HCT116 (cell line): Measurements from ENCODE around the gene SNRNP200. TPM values are rescaled to one million over a fixed set of nuclear protein-coding genes. Genes with fewer than 3 reads are reported as not detected.

Experiments used
- ATAC-seq: fragments of 200-7000 bp; cut with Tn5 transposase; 2 replicates; pipeline ENCODE4 v1.9.1; 2020; ENCODE audit warnings: mild to moderate bottlenecking, moderate library complexity
- Bru-seq: library from RNA; stranded (reverse); fragments of 400-500 nt; gene quantifications from one replicate; lab custom pipeline; 2021; lab: Mats Ljungman, UMichigan
- BruChase-seq, 2 experiments: library from RNA; stranded (reverse); fragments of 400-500 nt; gene quantifications; one replicate each; lab custom pipeline; 2021; lab: Mats Ljungman, UMichigan
- BruUV-seq: library from RNA; stranded (reverse); fragments of 400-500 nt; replicated peaks from 2 replicates; lab custom pipeline; 2021; lab: Mats Ljungman, UMichigan
- CTCF ChIA-PET: fragments of 300-600 bp; sonication (Branson Sonifier 250); formaldehyde crosslinking; loops from one replicate; lab custom pipeline; 2021; ENCODE audit warnings: antibody characterized with exemption; lab: Charles Lee
- POLR2A ChIA-PET: fragments of 300-600, 350-600 bp; sonication (Branson Sonifier 250); formaldehyde crosslinking; loops from one replicate; lab custom pipeline; 2021; ENCODE audit warnings: antibody characterized with exemption; lab: Charles Lee
- RAD21 ChIA-PET, 2 experiments: fragments of 300-600 bp; sonication (Branson Sonifier 250); formaldehyde crosslinking; loops; one replicate each; lab custom pipeline; 2023; ENCODE audit warnings: low total read pairs in 2 of 2; ENCODE audit not compliant: uncharacterized antibody in 2 of 2, unreplicated experiment in 2 of 2, low non-redundant PET in 1 of 2; lab: Charles Lee
- DNase-seq: peaks from one replicate; pipeline ENCODE4 v3.0.0-alpha.2; 2010; ENCODE audit warnings: low read depth, low spot score
- H2AFZ ChIP-seq: fragments of 200-600 bp; shearing (Covaris generic), sonication (generic); 2 replicates; pipeline ENCODE4 v1.6.1; 2017; ENCODE audit warnings: low read depth, mixed run types, mixed read lengths, antibody characterized with exemption, low read length; ENCODE audit not compliant: poor library complexity, severe bottlenecking
- H3K27ac ChIP-seq: 2 replicates; pipeline ENCODE4 v1.5.1; 2012; ENCODE audit warnings: low read depth, low read length
- H3K27me3 ChIP-seq: fragments of 200-600 bp; sonication (generic); 2 replicates; pipeline ENCODE4 v1.6.1; 2016; ENCODE audit warnings: mixed run types, low read length, mixed read lengths; ENCODE audit not compliant: insufficient read depth
- H3K36me3 ChIP-seq, 2 experiments: fragments of 200-500 bp in 1 of 2; fragments of 200-600 bp in 1 of 2; sonication (Bioruptor generic) in 1 of 2; sonication (generic) in 1 of 2; 2 replicates each; pipeline versions ENCODE4 v1.5.1 to v1.6.1; 2014 to 2016; ENCODE audit warnings: low read length in 2 of 2, inconsistent platforms in 1 of 2, mixed read lengths in 1 of 2, mixed run types in 1 of 2; ENCODE audit not compliant: insufficient read depth in 2 of 2, control insufficient read depth in 1 of 2
- H3K4me1 ChIP-seq, 2 experiments: fragments of 200-600 bp in 1 of 2; sonication (generic) in 1 of 2; 2 replicates each; pipeline versions ENCODE4 v1.5.1 to v1.6.1; 2012 to 2017; ENCODE audit warnings: low read length in 2 of 2, inconsistent platforms in 1 of 2, mild to moderate bottlenecking in 1 of 2, mixed read lengths in 1 of 2, mixed run types in 1 of 2, moderate library complexity in 1 of 2; ENCODE audit not compliant: insufficient read depth in 2 of 2, control insufficient read depth in 1 of 2
- H3K4me2 ChIP-seq: fragments of 200-600 bp; sonication (generic); 2 replicates; pipeline ENCODE4 v1.6.1; 2017; ENCODE audit warnings: mixed run types, low read length, mixed read lengths
- H3K4me3 ChIP-seq, 2 experiments: fragments of 200-600 bp in 1 of 2; sonication (generic) in 1 of 2; replicated peaks in 1 of 2; 2 replicates each; pipeline ENCODE4 v1.5.1; 2011 to 2016; ENCODE audit warnings: low read length in 2 of 2, control low read depth in 1 of 2, low read depth in 1 of 2, mild to moderate bottlenecking in 1 of 2, mixed read lengths in 1 of 2, mixed run types in 1 of 2
- H3K79me2 ChIP-seq: fragments of 200-600 bp; sonication (generic); 2 replicates; pipeline ENCODE4 v1.6.1; 2017; ENCODE audit warnings: mild to moderate bottlenecking, mixed run types, low read length, moderate library complexity, mixed read lengths; ENCODE audit not compliant: insufficient read depth
- H3K9ac ChIP-seq: fragments of 200-600 bp; sonication (generic); 2 replicates; pipeline ENCODE4 v1.6.1; 2016; ENCODE audit warnings: low read length, mixed read lengths
- H3K9me2 ChIP-seq: fragments of 200-600 bp; sonication (generic), shearing (Covaris generic); 2 replicates; pipeline ENCODE4 v1.6.1; 2017; ENCODE audit warnings: mixed run types, mild to moderate bottlenecking, moderate library complexity; ENCODE audit not compliant: insufficient read depth
- H3K9me3 ChIP-seq, 2 experiments: fragments of 200-500 bp in 1 of 2; fragments of 200-600 bp in 1 of 2; sonication (Bioruptor generic) in 1 of 2; sonication (generic) in 1 of 2; 2 replicates each; pipeline ENCODE4 v1.6.1; 2014 to 2017; ENCODE audit warnings: low read length in 2 of 2, mixed read lengths in 2 of 2, inconsistent platforms in 1 of 2, low read depth in 1 of 2, mild to moderate bottlenecking in 1 of 2, mixed run types in 1 of 2, moderate library complexity in 1 of 2; ENCODE audit not compliant: control insufficient read depth in 1 of 2, insufficient read depth in 1 of 2
- H4K20me1 ChIP-seq: fragments of 200-600 bp; sonication (generic), shearing (Covaris generic); 2 replicates; pipeline ENCODE4 v1.6.1; 2017; ENCODE audit warnings: mixed run types, mild to moderate bottlenecking, moderate library complexity; ENCODE audit not compliant: insufficient read depth
- ATF3 ChIP-seq: IDR thresholded peaks from 2 replicates; pipeline ENCODE4 v1.6.1; 2012
- CBX3 ChIP-seq: IDR thresholded peaks from 2 replicates; pipeline ENCODE4 v1.6.1; 2012; ENCODE audit warnings: low read depth
- CEBPB ChIP-seq: IDR thresholded peaks from 2 replicates; pipeline ENCODE4 v1.6.1; 2012; ENCODE audit warnings: low read depth
- EGR1 ChIP-seq: IDR thresholded peaks from 2 replicates; pipeline ENCODE4 v1.6.1; 2012; ENCODE audit warnings: low read depth
- ELF1 ChIP-seq: IDR thresholded peaks from 2 replicates; pipeline ENCODE4 v1.6.1; 2012; ENCODE audit warnings: low read depth, borderline replicate concordance
- EZH2 ChIP-seq: fragments of 200-600 bp; sonication (generic); IDR thresholded peaks from 2 replicates; pipeline ENCODE4 v1.6.1; 2017; ENCODE audit warnings: antibody characterized with exemption, mixed run types
- EZH2phosphoT487 ChIP-seq: fragments of 200-600 bp; IDR thresholded peaks from 2 replicates; pipeline ENCODE4 v1.6.1; 2018; ENCODE audit warnings: antibody characterized with exemption, borderline replicate concordance
- FOSL1 ChIP-seq: IDR thresholded peaks from 2 replicates; pipeline ENCODE4 v1.6.1; 2012; ENCODE audit warnings: low read depth
- JUND ChIP-seq: IDR thresholded peaks from 2 replicates; pipeline ENCODE4 v1.6.1; 2012
- POLR2AphosphoS5 ChIP-seq: IDR thresholded peaks from 2 replicates; pipeline ENCODE4 v1.6.1; 2011; ENCODE audit warnings: mild to moderate bottlenecking, low read depth, low read length, moderate library complexity
- RAD21 ChIP-seq: IDR thresholded peaks from 2 replicates; pipeline ENCODE4 v1.6.1; 2012; ENCODE audit warnings: low read depth, mild to moderate bottlenecking
- REST ChIP-seq: IDR thresholded peaks from 2 replicates; pipeline ENCODE4 v1.6.1; 2012; ENCODE audit warnings: low read depth
- SIN3A ChIP-seq: IDR thresholded peaks from 2 replicates; pipeline ENCODE4 v1.6.1; 2012; ENCODE audit warnings: low read depth
- SP1 ChIP-seq: IDR thresholded peaks from 2 replicates; pipeline ENCODE4 v1.6.1; 2012; ENCODE audit warnings: low read depth
- TCF7L2 ChIP-seq: IDR thresholded peaks from 2 replicates; pipeline ENCODE4 v1.7.0; 2011; ENCODE audit warnings: borderline replicate concordance, inconsistent platforms; ENCODE audit not compliant: insufficient read depth, insufficient read length; ENCODE audit errors: extremely low read depth
- ZBTB33 ChIP-seq: IDR thresholded peaks from 2 replicates; pipeline ENCODE4 v1.6.1; 2011; ENCODE audit warnings: mild to moderate bottlenecking, low read length, moderate library complexity; ENCODE audit not compliant: insufficient replicate concordance; ENCODE audit errors: extremely low read depth
- ZNF274 ChIP-seq: fragments of 200-500 bp; sonication (Bioruptor generic); IDR thresholded peaks from 2 replicates; pipeline ENCODE4 v1.6.1; 2014; ENCODE audit warnings: mild to moderate bottlenecking, low read depth, low read length, inconsistent platforms
- intact Hi-C: fragments of 100-400 bp; cut with micrococcal nuclease; formaldehyde crosslinking; loops from 2 replicates; pipeline ENCODE4 v1.10.0; 2022
- long read RNA-seq: library from polyadenylated mRNA; unstranded; transcript quantifications from one replicate; pipeline ENCODE4 v2.0.0, GENCODE V29; 2021; ENCODE audit not compliant: unreplicated experiment
- polyA plus RNA-seq: library from polyadenylated mRNA; unstranded; fragments of >200 nt; gene quantifications from 2 replicates; pipeline ENCODE4 v1.2.1, GENCODE V29; 2012; ENCODE audit warnings: missing spikeins
- total RNA-seq: library from RNA; stranded (reverse); gene quantifications from one replicate; pipeline ENCODE4 v1.2.1, GENCODE V29; 2021; ENCODE audit not compliant: unreplicated experiment

SNRNP200 gene
- 202 TPM for total RNA-seq
- polyA plus RNA-seq = 225 and 235 TPM in 2 replicates
- percentile 91 among the genes with signal in this experiment for Bru-seq, nascent RNA
- percentile 98 among the genes with signal in this experiment for BruChase-seq, experiment 1, labeled RNA remaining after a 6-hour chase
- BruChase-seq, experiment 2, labeled RNA remaining after a 2-hour chase = percentile 94 among the genes with signal in this experiment
- long read RNA-seq, full-length matches to known transcripts = 18 of 274 reads
- long read RNA-seq, partial matches to known transcripts = 234 of 274 reads
- long read RNA-seq, other reads (novel, unspliced or antisense) = 22 of 274 reads

- no TSS peak for BruUV-seq
- POLR2A ChIA-PET = interaction anchor here (1.0 to 1.3 kb wide), 2 partner anchors 8 to 30 kb away, joined by 3 read pairs; partner anchors contain the start of gene NCAPH
- TF ChIP-seq RAD21 = 0 out of 2 replicates have a peak, but pooled peaks have one; percentile 11
- peak; percentile 94 for TF ChIP-seq POLR2AphosphoS5
- TF ChIP-seq EZH2phosphoT487 = no peak
- peak; percentile 78 for TF ChIP-seq ELF1
- no peak for TF ChIP-seq EZH2
- TF ChIP-seq SP1 = peak; percentile 74
- TF ChIP-seq ZBTB33 = no peak
- TF ChIP-seq FOSL1 = no peak
- no peak for TF ChIP-seq CEBPB
- no peak for TF ChIP-seq REST
- TF ChIP-seq CBX3 = no peak
- TF ChIP-seq TCF7L2 = peak; percentile 40
- no peak for TF ChIP-seq JUND
- TF ChIP-seq ZNF274 = no peak
- peak; percentile 70; the same call in 1 of the 2 replicates for TF ChIP-seq EGR1
- no peak for TF ChIP-seq ATF3
- peak; percentile 95 for TF ChIP-seq SIN3A
These were observed at the start of gene SNRNP200 for GRCh38 chr2:96305091-96305978. Gene SNRNP200, minus strand, starts transcription at chr2:96305546. Its CDS starts 109 bp downstream, at chr2:96305437.

More at GRCh38 chr2:96305091-96305978, at the start of gene SNRNP200:
- H3K4me3 ChIP-seq = peak within 1 kb of the TSS; percentile 77 to 97
- H3K9me2 ChIP-seq = no peaks in the 10 kb centered on the region
- H3K27ac ChIP-seq = peak within 1 kb of the TSS; percentile 75
- intact Hi-C loops = loop anchor here (1.0 to 2.0 kb wide), 3 partner anchors 30 to 204 kb away; partner anchors contain the start of genes CIAO1 and NCAPH
- peak within 1 kb of the TSS; percentile 40 for H2AFZ ChIP-seq
- H3K4me2 ChIP-seq = peak within 1 kb of the TSS; percentile 93
- H4K20me1 ChIP-seq = no peaks in the 10 kb centered on the region
- peaks cover 55% of the 10 kb centered on the region for H3K79me2 ChIP-seq
- no peaks in the 10 kb centered on the region for H3K9me3 ChIP-seq
- peaks cover 10 to 19% of the 10 kb centered on the region in 2 experiments for H3K4me1 ChIP-seq
- no peaks in the 10 kb centered on the region for H3K27me3 ChIP-seq
- CTCF ChIA-PET = interaction anchor here (0.9 to 1.6 kb wide), 2 partner anchors 16 to 204 kb away, joined by 4 read pairs; no protein-coding TSS in a partner anchor
- DNase-seq (peak; percentile 69), ATAC-seq (peak; percentile 96)
- peaks cover 33 to 37% of the 10 kb centered on the region in 2 experiments for H3K36me3 ChIP-seq
- H3K9ac ChIP-seq = peak within 1 kb of the TSS; percentile 83
- RAD21 ChIA-PET = no interaction called here
